ENCODE data around the gene SH3PXD2A.

DNA sequence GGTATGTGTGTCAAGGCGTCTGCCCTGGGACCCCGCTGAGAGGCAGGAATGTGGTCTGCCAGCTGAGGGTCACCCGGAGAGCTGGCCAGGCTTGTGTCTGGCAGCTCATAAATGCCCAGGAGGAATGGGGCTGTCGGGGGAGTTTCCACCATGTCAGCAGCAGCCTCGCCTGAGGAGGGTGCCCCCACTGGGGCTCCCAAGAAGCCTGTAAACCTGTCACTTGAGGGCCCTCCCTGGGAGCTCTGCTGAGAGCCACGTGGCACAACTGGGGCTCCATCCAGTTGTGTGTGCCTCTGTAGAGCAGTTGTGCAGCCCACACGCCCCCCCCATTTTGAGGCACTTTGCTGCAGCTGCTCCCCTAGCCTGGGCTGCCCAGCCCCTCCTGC, 291.3 kb downstream of the SH3PXD2A start:
- TF ChIP-seq, protein P1, sequence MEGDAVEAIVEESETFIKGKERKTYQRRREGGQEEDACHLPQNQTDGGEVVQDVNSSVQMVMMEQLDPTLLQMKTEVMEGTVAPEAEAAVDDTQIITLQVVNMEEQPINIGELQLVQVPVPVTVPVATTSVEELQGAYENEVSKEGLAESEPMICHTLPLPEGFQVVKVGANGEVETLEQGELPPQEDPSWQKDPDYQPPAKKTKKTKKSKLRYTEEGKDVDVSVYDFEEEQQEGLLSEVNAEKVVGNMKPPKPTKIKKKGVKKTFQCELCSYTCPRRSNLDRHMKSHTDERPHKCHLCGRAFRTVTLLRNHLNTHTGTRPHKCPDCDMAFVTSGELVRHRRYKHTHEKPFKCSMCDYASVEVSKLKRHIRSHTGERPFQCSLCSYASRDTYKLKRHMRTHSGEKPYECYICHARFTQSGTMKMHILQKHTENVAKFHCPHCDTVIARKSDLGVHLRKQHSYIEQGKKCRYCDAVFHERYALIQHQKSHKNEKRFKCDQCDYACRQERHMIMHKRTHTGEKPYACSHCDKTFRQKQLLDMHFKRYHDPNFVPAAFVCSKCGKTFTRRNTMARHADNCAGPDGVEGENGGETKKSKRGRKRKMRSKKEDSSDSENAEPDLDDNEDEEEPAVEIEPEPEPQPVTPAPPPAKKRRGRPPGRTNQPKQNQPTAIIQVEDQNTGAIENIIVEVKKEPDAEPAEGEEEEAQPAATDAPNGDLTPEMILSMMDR (conservative IDR thresholded peaks at IDR 0.05), result no peak
- no peak for TF ChIP-seq ZFX (IDR thresholded peaks at IDR 0.05)

Measured in C4-2B (cell line).